NCI-H1417 treated with DMSO at 0.1 percent for 48 hours (cell line): ENCODE data around the gene PDCD10.
A peak's percentile ranks its signal among the peaks of the same experiment; 100 is the strongest.

Source experiments
- DNase-seq: peaks from one replicate; lab custom pipeline; 2025; lab: John Stamatoyannopoulos, UW

PDCD10 gene

DNA sequence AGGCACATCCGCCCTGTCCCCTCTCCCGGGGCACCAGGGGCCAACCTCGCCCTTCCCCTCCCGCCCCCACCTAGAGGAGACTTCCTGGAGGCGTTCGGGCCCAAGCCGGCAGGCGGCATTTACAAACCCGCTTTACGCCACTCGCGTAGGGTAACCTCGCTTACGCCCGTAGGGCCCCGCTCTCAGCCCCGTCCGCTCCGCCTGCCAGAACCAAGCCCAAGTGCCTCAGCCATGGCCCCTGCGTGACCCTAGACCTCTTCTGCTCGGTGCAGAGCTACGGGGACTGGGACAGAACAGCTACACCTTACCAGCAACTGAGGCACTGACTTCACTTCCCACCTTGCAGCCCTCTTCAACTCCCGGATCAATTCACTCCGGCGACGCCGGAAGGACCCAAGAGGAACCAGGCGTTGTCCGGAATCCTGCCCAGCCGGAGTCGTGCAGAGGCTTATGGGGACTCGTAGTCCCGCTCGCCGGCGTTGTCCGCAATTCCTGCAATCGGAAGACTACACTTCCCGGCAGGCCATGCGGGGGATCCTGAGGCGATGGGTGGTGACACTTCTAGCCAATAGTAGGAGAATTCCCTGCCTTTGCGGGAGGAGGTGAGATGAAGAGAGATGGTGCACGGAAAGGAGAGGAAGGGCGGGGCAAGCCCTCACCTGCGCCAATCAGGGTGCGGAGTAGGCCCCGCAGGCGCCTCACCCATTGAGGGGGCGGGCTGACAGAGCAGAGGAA, at the start of gene PDCD10:
PDCD10 (minus strand) TSS at position 395 of the 735 bp plus-strand sequence. CDS start 14,735 bp downstream, outside the sequence.
- peak; percentile 99 for DNase-seq

DNA sequence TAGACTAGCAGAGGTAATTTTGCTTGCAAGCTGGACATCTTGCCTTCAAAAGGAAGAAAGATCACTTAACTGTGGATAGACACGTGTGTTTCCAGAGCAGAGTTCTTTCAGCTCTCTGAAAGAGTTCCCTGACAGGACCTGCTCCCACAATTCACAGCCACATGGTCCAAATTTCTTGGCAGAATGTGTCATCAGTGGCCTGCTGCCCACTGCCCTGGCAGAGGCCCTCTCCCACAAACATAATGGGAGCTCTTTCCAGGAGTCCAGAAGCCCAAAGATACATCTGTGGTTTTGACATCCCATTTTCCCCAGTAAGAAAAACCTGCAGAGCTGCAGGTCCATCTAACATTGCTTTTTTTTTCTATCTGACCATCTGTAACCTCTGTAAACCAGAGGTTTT, 49.1 kb upstream of the PDCD10 start:
- no peak for DNase-seq

GRCh38 chr3:167780214-167780883, 45.7 kb upstream of the PDCD10 start:
- DNase-seq = no peak

- DNase-seq = no peak
These were observed 42.7 kb upstream of the PDCD10 start for GRCh38 chr3:167777356-167777755.

GRCh38 chr3:167776066-167776685, 41.5 kb upstream of the PDCD10 start:
- DNase-seq = no peak

- DNase-seq = no peak
These were observed 38.9 kb upstream of the PDCD10 start for GRCh38 chr3:167773584-167773983.

- DNase-seq = no peak
These were observed 38.3 kb upstream of the PDCD10 start for GRCh38 chr3:167772992-167773391.

GRCh38 chr3:167762296-167762695, 27.6 kb upstream of the PDCD10 start:
- DNase-seq = no peak

GRCh38 chr3:167761302-167761701, 26.6 kb upstream of the PDCD10 start:
- DNase-seq = no peak

- no peak for DNase-seq
These were observed 19.4 kb upstream of the PDCD10 start for GRCh38 chr3:167754049-167754448.

DNA sequence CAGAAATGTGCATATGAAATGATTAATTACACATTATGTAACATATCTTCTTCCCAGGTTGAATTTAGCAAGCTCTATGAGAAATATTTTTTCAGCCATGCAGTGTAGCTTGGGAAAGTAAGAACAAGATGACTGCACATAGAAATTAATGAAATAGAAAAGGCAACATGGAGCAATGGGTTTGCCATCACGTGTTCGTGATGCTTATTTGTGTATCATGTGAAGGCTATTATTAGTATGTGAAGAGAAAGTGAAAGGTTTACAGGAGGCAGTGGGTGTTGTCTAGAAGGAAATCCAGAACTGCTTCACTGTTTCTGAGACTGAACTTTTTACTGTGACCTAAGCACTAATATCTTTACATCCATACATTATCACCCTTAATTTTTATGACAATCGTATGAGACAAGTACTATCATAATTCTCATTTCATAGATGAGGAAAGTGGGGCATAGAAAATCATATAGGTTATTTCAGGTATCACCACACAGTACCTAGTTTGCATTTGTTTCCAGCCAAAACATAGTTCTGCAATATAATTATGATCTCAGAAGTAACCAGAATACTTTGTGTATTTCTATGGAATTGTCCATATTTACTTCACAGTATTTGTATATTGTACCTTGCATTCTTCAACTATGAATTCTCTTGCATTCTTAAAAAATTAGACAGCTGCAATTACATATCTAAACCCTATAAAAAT, 15.7 kb upstream of the PDCD10 start:
- no peak for DNase-seq

- no peak for DNase-seq
These were observed 15.0 kb upstream of the PDCD10 start for GRCh38 chr3:167749728-167750127.

- peak; percentile 34 for DNase-seq
These were observed 14.5 kb upstream of the PDCD10 start for GRCh38 chr3:167749209-167749608.

- DNase-seq = no peak
These were observed 9.1 kb upstream of the PDCD10 start for GRCh38 chr3:167743799-167744198.

DNA sequence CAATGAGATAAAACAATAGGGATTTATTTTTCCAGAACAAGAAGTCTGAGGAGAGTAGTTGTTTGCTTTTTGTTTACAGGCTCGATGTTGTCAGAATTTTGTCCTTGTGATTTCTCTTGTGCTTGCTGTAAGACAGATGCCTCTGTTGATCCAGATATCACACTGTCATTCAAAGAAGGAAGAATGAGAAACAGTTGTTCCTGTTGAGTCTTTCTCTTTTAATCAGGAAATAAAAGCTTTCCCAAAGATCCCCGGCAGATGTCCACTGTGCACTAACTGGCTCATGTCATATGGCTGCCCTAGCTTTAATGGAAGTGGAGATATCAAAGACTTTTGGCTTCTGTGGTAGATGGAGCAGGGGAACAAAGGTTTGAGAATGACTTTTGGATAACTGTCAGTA, 7.6 kb upstream of the PDCD10 start:
- DNase-seq = no peak

DNA sequence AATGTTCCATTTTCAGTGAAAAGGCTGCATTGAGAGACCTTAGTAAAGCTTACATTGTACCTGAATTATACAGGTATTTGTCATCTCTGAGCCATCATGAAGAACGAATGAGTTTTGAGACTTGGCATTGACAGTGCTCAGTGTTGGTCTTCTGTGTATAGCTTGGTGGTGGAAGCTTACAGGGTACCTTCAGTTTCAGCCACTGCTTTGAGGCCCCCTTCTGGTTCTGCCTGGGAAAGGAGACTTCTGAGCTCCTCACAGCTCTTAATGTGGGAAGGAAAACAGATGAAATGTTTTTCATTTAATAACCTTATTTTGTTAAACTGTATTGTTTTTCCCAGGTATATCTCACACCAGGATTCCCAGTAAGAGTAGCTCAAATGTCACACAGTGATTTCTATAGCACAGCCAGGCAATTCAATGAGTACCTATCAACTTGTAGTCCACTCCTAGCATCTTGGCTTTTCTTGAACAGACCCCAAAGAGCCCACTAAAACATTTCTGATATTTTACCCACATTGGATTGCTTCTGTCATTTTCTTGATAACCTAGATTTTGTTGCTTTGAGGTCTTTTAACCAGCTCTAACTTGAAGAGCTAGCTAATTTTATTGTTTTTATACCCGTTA, 6.4 kb upstream of the PDCD10 start:
- no peak for DNase-seq

DNA sequence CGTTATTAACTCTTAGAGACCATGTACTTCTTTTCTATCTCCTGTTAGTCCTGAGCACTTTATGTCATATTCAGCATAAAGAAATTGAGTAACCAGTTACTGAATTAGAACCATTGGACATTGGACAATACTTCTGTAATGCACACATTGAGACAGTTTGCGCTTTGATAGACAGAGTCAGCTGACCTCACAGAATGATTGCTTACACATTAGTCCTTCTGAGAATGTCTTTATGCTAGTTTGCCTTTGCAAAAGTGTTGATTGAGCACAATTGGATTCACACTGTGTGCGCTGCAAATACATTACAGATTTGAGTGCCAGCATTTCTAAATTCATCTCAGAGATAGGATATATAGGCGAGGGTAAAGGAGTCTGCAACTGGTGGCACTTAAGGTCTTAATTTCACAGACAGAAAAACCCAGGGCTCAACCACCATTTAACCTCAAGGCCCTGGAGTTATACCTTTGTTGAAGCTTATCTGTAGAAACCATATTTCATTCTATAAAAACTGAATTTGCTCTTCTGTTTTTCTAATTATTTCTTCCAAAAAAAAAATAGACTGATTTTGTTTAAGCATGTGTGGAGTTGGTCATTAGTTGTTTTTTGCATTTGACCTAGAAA, 4.6 kb upstream of the PDCD10 start:
- no peak for DNase-seq

- no peak for DNase-seq
These were observed 3.3 kb upstream of the PDCD10 start for GRCh38 chr3:167738037-167738436.

GRCh38 chr3:167736997-167737396, 2.3 kb upstream of the PDCD10 start:
- DNase-seq = no peak

- no peak for DNase-seq
These were observed 1.6 kb upstream of the PDCD10 start for GRCh38 chr3:167736264-167736787.
